Pancreas (tissue), 10 donors: ENCODE measurements around the gene SLC5A7. TPM values are rescaled to one million over a fixed set of nuclear protein-coding genes. Genes with fewer than 3 reads are reported as not detected.

Experiments
- ATAC-seq, 4 donors: fragments of 200-7000 bp; cut with Tn5 transposase; one replicate each; pipeline versions ENCODE4 v1.8.0 to v1.9.1; 2020; ENCODE audit warnings: mild to moderate bottlenecking in 4 of 4, moderate library complexity in 4 of 4
- DNase-seq, 6 donors: peaks; one replicate each; pipeline ENCODE4 v3.0.0-alpha.2; 2020
- FAIRE-seq: peaks from 2 replicates; lab custom pipeline; 2012; peaks lifted over from hg19 to GRCh38; lab: Jason Lieb, UNC
- H3K27ac ChIP-seq, 4 donors: fragments of 200-600 bp; sonication (generic); 1 replicate in 3 of 4; 2 replicates in 1 of 4; pipeline versions ENCODE4 v1.5.0 to v1.8.0; 2020
- H3K27me3 ChIP-seq, 4 donors: fragments of 200-600 bp; one replicate each; pipeline ENCODE4 v1.8.0; 2021
- H3K36me3 ChIP-seq, 3 donors: fragments of 200-600 bp; sonication (generic) in 1 of 3; one replicate each; pipeline versions ENCODE4 v1.5.0 to v1.8.0; 2020 to 2021
- H3K4me1 ChIP-seq, 3 donors: fragments of 200-600 bp; one replicate each; pipeline ENCODE4 v1.8.0; 2021
- H3K4me3 ChIP-seq, 4 donors: fragments of 200-600 bp; sonication (generic) in 2 of 4; one replicate each; pipeline versions ENCODE4 v1.5.0 to v1.8.0; 2020 to 2021
- H3K9me3 ChIP-seq, 4 donors: fragments of 200-600 bp; one replicate each; pipeline ENCODE4 v1.8.0; 2021
- WGBS, 2 donors: extraction: QIAGEN DNeasy Blood & Tissue Kit; methylation state at CpG; one replicate each; pipeline ENCODE4 v1.1.7; 2013; 5-methylcytosine and 5-hydroxymethylcytosine counted together
- intact Hi-C, 3 donors: fragments of 100-400 bp; cut with DNase I; formaldehyde crosslinking; loops; one replicate each; pipeline versions ENCODE4 v1.11.1 to v1.14.2; 2022
- polyA plus RNA-seq, 2 donors: library from polyadenylated mRNA; stranded (reverse); fragments of 200-250 nt; gene quantifications; one replicate each; pipeline ENCODE4 v1.2.3, GENCODE V29; 2013
- total RNA-seq, 6 donors: library from RNA; stranded (reverse); fragmentation: NEBNext Ultra II Directional in 4 of 6; extraction: Animal tissue kit (Norgen Biotek cat#: 25700) in 4 of 6; gene quantifications; one replicate each; pipeline versions ENCODE4 v1.2.1 to v1.2.4, GENCODE V29; 2021 to 2023
- TF ChIP-seq, protein P1 (sequence below), 4 donors: fragments of 200-600 bp; sonication (generic) in 3 of 4; IDR thresholded peaks; one replicate each; pipeline versions ENCODE4 v1.5.0 to v1.8.0; 2021; ENCODE audit warnings: antibody characterized with exemption in 4 of 4
- donor health status: healthy with polysubstance abuse.
- donor health status: DM: no; HTN: no; CAD: no; lungs with moderate emphysema.
- donor health status: DM: no; HTN: no; CAD: no.
- donor health status: control.
- donor health status: control.
- donor health status: Bipolar disorder and iron deficiency.
- donor health status: DM: yes; HTN: yes; CAD: no.
- donor health status: DM: no; HTN: no; CAD: no.
- donor health status: DM: no; HTN: no; CAD: no.
- donor health status: DM: yes; HTN: yes; CAD: no.

Gene SLC5A7
- total and polyA plus RNA-seq, 8 donors = 0.04 to 0.19 (median 0.09) TPM; not detected in 5

DNA sequence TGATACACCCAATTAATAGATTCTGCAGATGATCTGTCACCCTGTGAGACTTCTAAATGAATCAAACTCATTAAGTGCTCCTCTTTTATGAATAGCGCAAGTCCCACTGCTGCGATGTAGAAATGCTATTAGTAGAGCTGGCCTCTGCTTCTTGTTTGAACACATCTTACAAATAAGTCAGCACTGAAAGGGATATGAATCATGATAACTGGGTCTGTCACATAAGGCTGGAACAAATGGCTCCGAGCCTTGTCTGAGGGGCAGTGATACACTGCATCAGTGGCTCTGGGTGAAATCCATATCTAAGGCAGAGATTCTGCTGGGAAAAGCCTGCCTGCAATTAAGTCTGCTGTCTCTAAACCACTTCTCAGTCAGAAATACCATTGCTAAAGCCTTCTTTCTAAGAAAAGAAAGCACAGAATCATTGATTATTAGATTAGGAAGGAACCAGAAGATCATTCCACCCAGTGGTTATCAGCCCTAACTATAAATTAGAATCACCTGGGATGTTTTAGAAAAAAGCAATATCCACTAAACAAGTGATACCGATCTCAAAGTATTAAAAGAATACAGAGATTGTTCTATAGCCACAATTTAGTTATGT is 75.2 kb downstream of the SLC5A7 start:
- no peak overlapping the region for H3K4me3 ChIP-seq

More for the DNA sequence above, 75.2 kb downstream of the SLC5A7 start:
- H3K27ac ChIP-seq = no peak overlapping the region
- H3K9me3 ChIP-seq = no peaks in the 10 kb centered on the region
- H3K27me3 ChIP-seq = no peaks in the 10 kb centered on the region
- WGBS, 2 donors = 70% methylated on average over 4 of the region's 4 CpGs
- no peaks in the 10 kb centered on the region for H3K4me1 ChIP-seq
- intact Hi-C loops = no loop called here
- FAIRE-seq (no peak), ATAC-seq (no peak), DNase-seq (no peak)
- TF ChIP-seq, protein P1, sequence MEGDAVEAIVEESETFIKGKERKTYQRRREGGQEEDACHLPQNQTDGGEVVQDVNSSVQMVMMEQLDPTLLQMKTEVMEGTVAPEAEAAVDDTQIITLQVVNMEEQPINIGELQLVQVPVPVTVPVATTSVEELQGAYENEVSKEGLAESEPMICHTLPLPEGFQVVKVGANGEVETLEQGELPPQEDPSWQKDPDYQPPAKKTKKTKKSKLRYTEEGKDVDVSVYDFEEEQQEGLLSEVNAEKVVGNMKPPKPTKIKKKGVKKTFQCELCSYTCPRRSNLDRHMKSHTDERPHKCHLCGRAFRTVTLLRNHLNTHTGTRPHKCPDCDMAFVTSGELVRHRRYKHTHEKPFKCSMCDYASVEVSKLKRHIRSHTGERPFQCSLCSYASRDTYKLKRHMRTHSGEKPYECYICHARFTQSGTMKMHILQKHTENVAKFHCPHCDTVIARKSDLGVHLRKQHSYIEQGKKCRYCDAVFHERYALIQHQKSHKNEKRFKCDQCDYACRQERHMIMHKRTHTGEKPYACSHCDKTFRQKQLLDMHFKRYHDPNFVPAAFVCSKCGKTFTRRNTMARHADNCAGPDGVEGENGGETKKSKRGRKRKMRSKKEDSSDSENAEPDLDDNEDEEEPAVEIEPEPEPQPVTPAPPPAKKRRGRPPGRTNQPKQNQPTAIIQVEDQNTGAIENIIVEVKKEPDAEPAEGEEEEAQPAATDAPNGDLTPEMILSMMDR (IDR thresholded peaks at IDR 0.05) = no peak
- no peaks in the 10 kb centered on the region for H3K36me3 ChIP-seq

Other genes starting within 250 kb of the SLC5A7 start
- gene RGPD4, start 159.6 kb upstream of the SLC5A7 start, total RNA-seq = under 1 TPM in 2 of 6 donors, not detected in 4; 0.05 to 0.21 TPM
- not detected for gene RGPD4, start 159.6 kb upstream of the SLC5A7 start, polyA plus RNA-seq